H1 (cell line): ENCODE measurements around the gene RPS26. TPM values are rescaled to one million over a fixed set of nuclear protein-coding genes. Genes with fewer than 3 reads are reported as not detected.

Experiments
- ASH2L ChIP-seq: fragments of 200-600, 300-600 bp; sonication (generic); IDR thresholded peaks from one replicate; pipeline ENCODE4 v1.7.1; 2017; ENCODE audit warnings: low read length
- BRCA1 ChIP-seq: IDR thresholded peaks from 2 replicates; pipeline ENCODE4 v1.6.1; 2012; ENCODE audit warnings: low read depth, low read length, improper control_type of control experiment
- CHD7 ChIP-seq: fragments of 300-600 bp; sonication (generic); IDR thresholded peaks from 2 replicates; pipeline ENCODE4 v1.7.1; 2012; ENCODE audit warnings: low read length, moderate library complexity, mild to moderate bottlenecking, inconsistent platforms; ENCODE audit not compliant: insufficient replicate concordance
- EZH2 ChIP-seq: fragments of 200-600 bp; sonication (generic); IDR thresholded peaks from 2 replicates; pipeline ENCODE4 v1.7.1; 2012; ENCODE audit warnings: low read depth, mild to moderate bottlenecking, moderate library complexity, low read length, inconsistent platforms; ENCODE audit not compliant: severe bottlenecking
- KDM4A ChIP-seq: IDR thresholded peaks from one replicate; pipeline ENCODE4 v1.7.1; 2012; ENCODE audit warnings: low read depth, mild to moderate bottlenecking, moderate library complexity, low read length, inconsistent platforms; ENCODE audit not compliant: severe bottlenecking
- MAX ChIP-seq: IDR thresholded peaks from 2 replicates; pipeline ENCODE4 v1.6.1; 2012; ENCODE audit warnings: inconsistent platforms
- SRF ChIP-seq: IDR thresholded peaks from 2 replicates; pipeline ENCODE4 v1.6.1; 2011; ENCODE audit warnings: mild to moderate bottlenecking, low read depth, low read length, moderate library complexity
- TAF1 ChIP-seq: IDR thresholded peaks from 2 replicates; pipeline ENCODE4 v1.6.1; 2011; ENCODE audit warnings: mild to moderate bottlenecking, low read depth, low read length
- YY1 ChIP-seq: IDR thresholded peaks from 2 replicates; pipeline ENCODE4 v1.6.1; 2011; ENCODE audit warnings: low read depth, mild to moderate bottlenecking, low read length
- polyA plus RNA-seq, 7 experiments: library from polyadenylated mRNA; depleted of rRNA in 3 of 7; stranded (reverse) in 5 of 7; unstranded in 2 of 7; fragments of >200 nt in 5 of 7; fragments of 200-250 nt in 2 of 7; gene quantifications; 1 replicate in 5 of 7; 2 replicates in 1 of 7; 4 replicates in 1 of 7; pipeline versions ENCODE4 v1.2.1 to v1.2.3, GENCODE V29; 2011 to 2013; ENCODE audit warnings: missing spikeins in 2 of 7, mixed read lengths in 2 of 7
- total RNA-seq: library from RNA; stranded (reverse); fragmentation: NEBNext Ultra II Directional; extraction: Animal tissue kit (Norgen Biotek cat#: 25700); gene quantifications from 2 replicates; pipeline ENCODE4 v1.2.1, GENCODE V29; 2021

RPS26 gene
- total and polyA plus RNA-seq, 2 of the 8 experiments (the other 6 are each of a cell fraction or from before 2014, with no cell fraction given), result 53.4 to 1,922 TPM

GRCh38 chr12:56061982-56062381, 20.3 kb downstream of the RPS26 start (continued):
- TF ChIP-seq CHD7, result no peak
- TF ChIP-seq ASH2L, result no peak
- TF ChIP-seq MAX, result no peak
- TF ChIP-seq SRF, result no peak
- TF ChIP-seq YY1, result no peak
- no peak for TF ChIP-seq EZH2
- TF ChIP-seq KDM4A, result no peak
- no peak for TF ChIP-seq TAF1
- no peak for TF ChIP-seq BRCA1
